ENCODE measurements around the gene STOX1.
A peak's percentile ranks its signal among the peaks of the same experiment; 100 is the strongest.
"Not testable (repeated sequence)": the region's sequence is repeated elsewhere in the genome, so short reads cannot be mapped to it uniquely, and the experiment has no call there.

Gene STOX1

GRCh38 chr10:68856352-68856751 is 29.0 kb downstream of the STOX1 start:
- H3K27ac ChIP-seq (replicated peaks): no peak overlapping the region
- no peaks in the 10 kb centered on the region for H3K27me3 ChIP-seq (ENCODE audit: insufficient read depth, poor library complexity, severe bottlenecking)
- DNase-seq (ENCODE audit: low read depth in 1 of 2, low spot score in 1 of 2): no peak
- no peak overlapping the region for H3K4me3 ChIP-seq (replicated peaks; ENCODE audit: insufficient read depth, low read length)
- TF ChIP-seq REST (IDR thresholded peaks at IDR 0.05; ENCODE audit: insufficient replicate concordance, low read depth) (no peak), GABPA (IDR thresholded peaks at IDR 0.05; ENCODE audit: low read depth) (no peak), POLR2AphosphoS5 (IDR thresholded peaks at IDR 0.05; ENCODE audit: low read depth) (no peak), SPI1 (IDR thresholded peaks at IDR 0.05; ENCODE audit: borderline replicate concordance, low read depth) (no peak), CTCF (IDR thresholded peaks at IDR 0.05; ENCODE audit: insufficient read depth, low read length) (no peak)

- TF ChIP-seq POLR2AphosphoS5 (IDR thresholded peaks at IDR 0.05; ENCODE audit: low read depth) (no peak), REST (IDR thresholded peaks at IDR 0.05; ENCODE audit: insufficient replicate concordance, low read depth) (no peak), CTCF (IDR thresholded peaks at IDR 0.05; ENCODE audit: insufficient read depth, low read length) (no peak), SPI1 (IDR thresholded peaks at IDR 0.05; ENCODE audit: borderline replicate concordance, low read depth) (no peak), GABPA (IDR thresholded peaks at IDR 0.05; ENCODE audit: low read depth) (no peak)
- H3K27me3 ChIP-seq (ENCODE audit: insufficient read depth, poor library complexity, severe bottlenecking): no peaks in the 10 kb centered on the region
- H3K4me3 ChIP-seq (replicated peaks; ENCODE audit: insufficient read depth, low read length): no peak overlapping the region
- no peak overlapping the region for H3K27ac ChIP-seq (replicated peaks)
- no peak for DNase-seq (ENCODE audit: low read depth in 1 of 2, low spot score in 1 of 2)
These were observed 29.7 kb downstream of the STOX1 start for GRCh38 chr10:68857005-68857404.

GRCh38 chr10:68861253-68861652 is 33.9 kb downstream of the STOX1 start:
- no peaks in the 10 kb centered on the region for H3K27me3 ChIP-seq (ENCODE audit: insufficient read depth, poor library complexity, severe bottlenecking)
- no peak for TF ChIP-seq GABPA (IDR thresholded peaks at IDR 0.05; ENCODE audit: low read depth)
- no peak overlapping the region for H3K4me3 ChIP-seq (replicated peaks; ENCODE audit: insufficient read depth, low read length)
- peak in 1 of 2 experiments; percentile 3 for DNase-seq (ENCODE audit: low read depth in 1 of 2, low spot score in 1 of 2)
- H3K27ac ChIP-seq (replicated peaks): no peak overlapping the region

GRCh38 chr10:68864611-68865010 is 37.3 kb downstream of the STOX1 start:
- no peak for TF ChIP-seq SPI1 (IDR thresholded peaks at IDR 0.05; ENCODE audit: borderline replicate concordance, low read depth)
- no peak for TF ChIP-seq GABPA (IDR thresholded peaks at IDR 0.05; ENCODE audit: low read depth)
- no peak for TF ChIP-seq POLR2AphosphoS5 (IDR thresholded peaks at IDR 0.05; ENCODE audit: low read depth)
- H3K4me3 ChIP-seq (replicated peaks; ENCODE audit: insufficient read depth, low read length): no peak overlapping the region
- DNase-seq (ENCODE audit: low read depth in 1 of 2, low spot score in 1 of 2): no peak
- H3K27me3 ChIP-seq (ENCODE audit: insufficient read depth, poor library complexity, severe bottlenecking): no peaks in the 10 kb centered on the region
- H3K27ac ChIP-seq (replicated peaks): no peak overlapping the region

GRCh38 chr10:68868173-68868572 is 40.8 kb downstream of the STOX1 start:
- H3K4me3 ChIP-seq (replicated peaks; ENCODE audit: insufficient read depth, low read length); DNase-seq (ENCODE audit: low read depth in 1 of 2, low spot score in 1 of 2); H3K27ac ChIP-seq (replicated peaks); H3K27me3 ChIP-seq (ENCODE audit: insufficient read depth, poor library complexity, severe bottlenecking): not testable (repeated sequence)

All from HL-60 (cell line).